ENCODE data around the gene RASGEF1C.
"Not testable (repeated sequence)": the region's sequence is repeated elsewhere in the genome, so short reads cannot be mapped to it uniquely, and the experiment has no call there.

Gene RASGEF1C

GRCh38 chr5:180096616-180097015, 112.4 kb downstream of the RASGEF1C start:
- peaks cover 11% of the 10 kb centered on the region for H3K9me3 ChIP-seq (ENCODE audit: low read length)
- H3K4me3 ChIP-seq (ENCODE audit: low read length): no peak overlapping the region
- no peaks in the 10 kb centered on the region for H3K27me3 ChIP-seq (ENCODE audit: insufficient read depth, low read length)
- no peaks in the 10 kb centered on the region for H3K36me3 ChIP-seq (ENCODE audit: insufficient read depth, low read length)
- H2AFZ ChIP-seq (ENCODE audit: low read depth, low read length): no peak overlapping the region
- no peaks in the 10 kb centered on the region for H3K4me1 ChIP-seq (ENCODE audit: insufficient read depth, low read length)

GRCh38 chr5:180095545-180095944, 113.5 kb downstream of the RASGEF1C start:
- H3K4me3 ChIP-seq (ENCODE audit: low read length): no peak overlapping the region
- H2AFZ ChIP-seq (ENCODE audit: low read depth, low read length): no peak overlapping the region
- no peaks in the 10 kb centered on the region for H3K4me1 ChIP-seq (ENCODE audit: insufficient read depth, low read length)
- H3K36me3 ChIP-seq (ENCODE audit: insufficient read depth, low read length): no peaks in the 10 kb centered on the region
- no peaks in the 10 kb centered on the region for H3K27me3 ChIP-seq (ENCODE audit: insufficient read depth, low read length)
- H3K9me3 ChIP-seq (ENCODE audit: low read length): peaks cover 10% of the 10 kb centered on the region

GRCh38 chr5:180093651-180094382, 115.2 kb downstream of the RASGEF1C start:
- Histone ChIP-seq H3K4me3 (ENCODE audit: low read length) (no peak overlapping the region), H2AFZ (ENCODE audit: low read depth, low read length) (no peak overlapping the region), H3K36me3 (ENCODE audit: insufficient read depth, low read length) (no peaks in the 10 kb centered on the region)

GRCh38 chr5:180093241-180093640, 115.8 kb downstream of the RASGEF1C start:
- Histone ChIP-seq H2AFZ (ENCODE audit: low read depth, low read length) (no peak overlapping the region), H3K9me3 (ENCODE audit: low read length) (no peaks in the 10 kb centered on the region), H3K4me1 (ENCODE audit: insufficient read depth, low read length) (no peaks in the 10 kb centered on the region), H3K36me3 (ENCODE audit: insufficient read depth, low read length) (no peaks in the 10 kb centered on the region), H3K27me3 (ENCODE audit: insufficient read depth, low read length) (no peaks in the 10 kb centered on the region), H3K4me3 (ENCODE audit: low read length) (no peak overlapping the region)

More at GRCh38 chr5:180093651-180094382, 115.2 kb downstream of the RASGEF1C start:
- Histone ChIP-seq H3K4me1 (ENCODE audit: insufficient read depth, low read length) (no peaks in the 10 kb centered on the region), H3K27me3 (ENCODE audit: insufficient read depth, low read length) (no peaks in the 10 kb centered on the region), H3K9me3 (ENCODE audit: low read length) (peaks cover 4% of the 10 kb centered on the region)

- Histone ChIP-seq H2AFZ (ENCODE audit: low read depth, low read length) (no peak overlapping the region), H3K27me3 (ENCODE audit: insufficient read depth, low read length) (no peaks in the 10 kb centered on the region), H3K4me3 (ENCODE audit: low read length) (no peak overlapping the region), H3K4me1 (ENCODE audit: insufficient read depth, low read length) (peaks cover under 1% of the 10 kb centered on the region), H3K9me3 (ENCODE audit: low read length) (no peaks in the 10 kb centered on the region), H3K36me3 (ENCODE audit: insufficient read depth, low read length) (no peaks in the 10 kb centered on the region)
Measured at GRCh38 chr5:180090769-180091546, 118.1 kb downstream of the RASGEF1C start.

GRCh38 chr5:180090098-180090768, 118.8 kb downstream of the RASGEF1C start:
- H3K27me3 ChIP-seq (ENCODE audit: insufficient read depth, low read length): no peaks in the 10 kb centered on the region
- no peaks in the 10 kb centered on the region for H3K9me3 ChIP-seq (ENCODE audit: low read length)
- H2AFZ ChIP-seq (ENCODE audit: low read depth, low read length): no peak overlapping the region
- H3K4me3 ChIP-seq (ENCODE audit: low read length): no peak overlapping the region
- H3K36me3 ChIP-seq (ENCODE audit: insufficient read depth, low read length): no peaks in the 10 kb centered on the region
- peaks cover 8% of the 10 kb centered on the region for H3K4me1 ChIP-seq (ENCODE audit: insufficient read depth, low read length)

GRCh38 chr5:180089628-180090027, 119.4 kb downstream of the RASGEF1C start:
- H3K4me3 ChIP-seq (ENCODE audit: low read length); H3K36me3 ChIP-seq (ENCODE audit: insufficient read depth, low read length): not testable (repeated sequence)

GRCh38 chr5:180088561-180088960, 120.5 kb downstream of the RASGEF1C start:
- H3K4me1 ChIP-seq (ENCODE audit: insufficient read depth, low read length): peaks cover 25% of the 10 kb centered on the region
- no peaks in the 10 kb centered on the region for H3K9me3 ChIP-seq (ENCODE audit: low read length)
- no peaks in the 10 kb centered on the region for H3K27me3 ChIP-seq (ENCODE audit: insufficient read depth, low read length)
- H3K4me3 ChIP-seq (ENCODE audit: low read length): no peak overlapping the region
- H3K36me3 ChIP-seq (ENCODE audit: insufficient read depth, low read length): no peaks in the 10 kb centered on the region
- no peak overlapping the region for H2AFZ ChIP-seq (ENCODE audit: low read depth, low read length)

More at GRCh38 chr5:180089628-180090027, 119.4 kb downstream of the RASGEF1C start:
- not testable (repeated sequence) for H3K9me3 ChIP-seq (ENCODE audit: low read length); H3K27me3 ChIP-seq (ENCODE audit: insufficient read depth, low read length); H2AFZ ChIP-seq (ENCODE audit: low read depth, low read length)
- H3K4me1 ChIP-seq (ENCODE audit: insufficient read depth, low read length): peaks cover 14% of the 10 kb centered on the region

GRCh38 chr5:180086816-180087399, 122.1 kb downstream of the RASGEF1C start:
- no peaks in the 10 kb centered on the region for H3K27me3 ChIP-seq (ENCODE audit: insufficient read depth, low read length)
- H2AFZ ChIP-seq (ENCODE audit: low read depth, low read length): no peak overlapping the region
- no peak overlapping the region for H3K4me3 ChIP-seq (ENCODE audit: low read length)
- no peaks in the 10 kb centered on the region for H3K36me3 ChIP-seq (ENCODE audit: insufficient read depth, low read length)
- peaks cover 40% of the 10 kb centered on the region for H3K4me1 ChIP-seq (ENCODE audit: insufficient read depth, low read length)
- no peaks in the 10 kb centered on the region for H3K9me3 ChIP-seq (ENCODE audit: low read length)

GRCh38 chr5:180085837-180086236, 123.2 kb downstream of the RASGEF1C start:
- Histone ChIP-seq H3K27me3 (ENCODE audit: insufficient read depth, low read length) (no peaks in the 10 kb centered on the region), H3K36me3 (ENCODE audit: insufficient read depth, low read length) (no peaks in the 10 kb centered on the region), H2AFZ (ENCODE audit: low read depth, low read length) (no peak overlapping the region), H3K4me3 (ENCODE audit: low read length) (no peak overlapping the region), H3K9me3 (ENCODE audit: low read length) (no peaks in the 10 kb centered on the region), H3K4me1 (ENCODE audit: insufficient read depth, low read length) (peaks cover 44% of the 10 kb centered on the region)

GRCh38 chr5:180084638-180085561, 124.1 kb downstream of the RASGEF1C start:
- no peak overlapping the region for H2AFZ ChIP-seq (ENCODE audit: low read depth, low read length)
- no peak overlapping the region for H3K4me3 ChIP-seq (ENCODE audit: low read length)
- H3K27me3 ChIP-seq (ENCODE audit: insufficient read depth, low read length): no peaks in the 10 kb centered on the region
- peaks cover 44% of the 10 kb centered on the region for H3K4me1 ChIP-seq (ENCODE audit: insufficient read depth, low read length)
- peaks cover 3% of the 10 kb centered on the region for H3K9me3 ChIP-seq (ENCODE audit: low read length)
- H3K36me3 ChIP-seq (ENCODE audit: insufficient read depth, low read length): no peaks in the 10 kb centered on the region

GRCh38 chr5:180083529-180084060, 125.4 kb downstream of the RASGEF1C start:
- H2AFZ ChIP-seq (ENCODE audit: low read depth, low read length): no peak overlapping the region
- peaks cover 10% of the 10 kb centered on the region for H3K9me3 ChIP-seq (ENCODE audit: low read length)
- H3K36me3 ChIP-seq (ENCODE audit: insufficient read depth, low read length): no peaks in the 10 kb centered on the region
- no peak overlapping the region for H3K4me3 ChIP-seq (ENCODE audit: low read length)
- H3K27me3 ChIP-seq (ENCODE audit: insufficient read depth, low read length): no peaks in the 10 kb centered on the region
- peaks cover 44% of the 10 kb centered on the region for H3K4me1 ChIP-seq (ENCODE audit: insufficient read depth, low read length)
